MM.1S (cell line): Measurements from ENCODE around the gene PAPPA.

ENCODE experiments used
- EZH2 ChIP-seq: fragments of 300-600 bp; sonication (generic); optimal IDR thresholded peaks from 2 replicates; pipeline ENCODE3; 2017; ENCODE audit warnings: low read depth, mild to moderate bottlenecking, antibody characterized with exemption, low read length, mixed read lengths
- EZH2phosphoT487 ChIP-seq: fragments of 300-600 bp; sonication (generic); IDR thresholded peaks from 2 replicates; pipeline ENCODE4 v1.6.1; 2018; ENCODE audit warnings: antibody characterized with exemption, low read length
- TF ChIP-seq, protein P1 (sequence below): fragments of 300-600 bp; sonication (generic); IDR thresholded peaks from 2 replicates; pipeline ENCODE4 v1.5.1; 2016; ENCODE audit warnings: antibody characterized with exemption, low read length, mixed read lengths

DNA sequence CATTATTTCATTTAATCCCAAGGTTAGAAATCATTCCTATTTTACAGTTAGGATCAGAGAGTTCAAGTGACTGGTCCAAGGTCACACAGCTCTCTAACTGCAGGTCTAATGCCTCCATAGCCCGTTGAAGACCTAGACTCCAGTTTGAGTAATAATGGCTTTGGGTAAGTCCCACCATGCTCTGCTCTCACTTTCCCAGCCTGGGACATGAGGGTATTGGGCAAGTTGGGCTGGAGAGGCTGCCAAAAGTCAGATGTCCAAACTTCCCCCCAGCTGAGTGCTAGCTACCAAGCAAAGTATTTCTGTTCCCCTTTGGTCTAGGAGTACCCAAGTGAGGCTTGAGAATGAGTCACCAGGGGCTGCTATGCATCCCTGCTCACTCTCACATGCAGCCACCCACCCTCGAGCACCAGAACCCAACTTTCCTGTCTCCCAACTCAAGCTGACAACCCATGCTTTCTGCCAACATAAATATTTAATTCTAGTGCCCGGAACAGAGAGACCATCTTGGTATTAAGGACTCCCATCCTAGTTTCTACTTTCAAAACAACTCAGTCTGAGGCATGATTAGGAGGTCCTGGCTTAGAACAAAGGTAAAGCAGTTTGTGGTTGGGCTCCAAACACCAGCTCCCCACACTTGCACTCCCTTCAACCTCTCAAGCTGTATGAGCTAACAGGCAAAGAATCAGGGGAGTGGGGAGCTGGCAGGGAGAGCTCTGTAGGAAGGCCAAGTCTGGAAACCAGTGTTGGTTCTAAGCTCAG lies 297.0 kb downstream of the PAPPA start:
- TF ChIP-seq EZH2 (no peak), EZH2phosphoT487 (no peak)
- TF ChIP-seq, protein P1, sequence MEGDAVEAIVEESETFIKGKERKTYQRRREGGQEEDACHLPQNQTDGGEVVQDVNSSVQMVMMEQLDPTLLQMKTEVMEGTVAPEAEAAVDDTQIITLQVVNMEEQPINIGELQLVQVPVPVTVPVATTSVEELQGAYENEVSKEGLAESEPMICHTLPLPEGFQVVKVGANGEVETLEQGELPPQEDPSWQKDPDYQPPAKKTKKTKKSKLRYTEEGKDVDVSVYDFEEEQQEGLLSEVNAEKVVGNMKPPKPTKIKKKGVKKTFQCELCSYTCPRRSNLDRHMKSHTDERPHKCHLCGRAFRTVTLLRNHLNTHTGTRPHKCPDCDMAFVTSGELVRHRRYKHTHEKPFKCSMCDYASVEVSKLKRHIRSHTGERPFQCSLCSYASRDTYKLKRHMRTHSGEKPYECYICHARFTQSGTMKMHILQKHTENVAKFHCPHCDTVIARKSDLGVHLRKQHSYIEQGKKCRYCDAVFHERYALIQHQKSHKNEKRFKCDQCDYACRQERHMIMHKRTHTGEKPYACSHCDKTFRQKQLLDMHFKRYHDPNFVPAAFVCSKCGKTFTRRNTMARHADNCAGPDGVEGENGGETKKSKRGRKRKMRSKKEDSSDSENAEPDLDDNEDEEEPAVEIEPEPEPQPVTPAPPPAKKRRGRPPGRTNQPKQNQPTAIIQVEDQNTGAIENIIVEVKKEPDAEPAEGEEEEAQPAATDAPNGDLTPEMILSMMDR = no peak
